Measurements from ENCODE around the gene COPE.
A peak's percentile ranks its signal among the peaks of the same experiment; 100 is the strongest.

Gene COPE

DNA sequence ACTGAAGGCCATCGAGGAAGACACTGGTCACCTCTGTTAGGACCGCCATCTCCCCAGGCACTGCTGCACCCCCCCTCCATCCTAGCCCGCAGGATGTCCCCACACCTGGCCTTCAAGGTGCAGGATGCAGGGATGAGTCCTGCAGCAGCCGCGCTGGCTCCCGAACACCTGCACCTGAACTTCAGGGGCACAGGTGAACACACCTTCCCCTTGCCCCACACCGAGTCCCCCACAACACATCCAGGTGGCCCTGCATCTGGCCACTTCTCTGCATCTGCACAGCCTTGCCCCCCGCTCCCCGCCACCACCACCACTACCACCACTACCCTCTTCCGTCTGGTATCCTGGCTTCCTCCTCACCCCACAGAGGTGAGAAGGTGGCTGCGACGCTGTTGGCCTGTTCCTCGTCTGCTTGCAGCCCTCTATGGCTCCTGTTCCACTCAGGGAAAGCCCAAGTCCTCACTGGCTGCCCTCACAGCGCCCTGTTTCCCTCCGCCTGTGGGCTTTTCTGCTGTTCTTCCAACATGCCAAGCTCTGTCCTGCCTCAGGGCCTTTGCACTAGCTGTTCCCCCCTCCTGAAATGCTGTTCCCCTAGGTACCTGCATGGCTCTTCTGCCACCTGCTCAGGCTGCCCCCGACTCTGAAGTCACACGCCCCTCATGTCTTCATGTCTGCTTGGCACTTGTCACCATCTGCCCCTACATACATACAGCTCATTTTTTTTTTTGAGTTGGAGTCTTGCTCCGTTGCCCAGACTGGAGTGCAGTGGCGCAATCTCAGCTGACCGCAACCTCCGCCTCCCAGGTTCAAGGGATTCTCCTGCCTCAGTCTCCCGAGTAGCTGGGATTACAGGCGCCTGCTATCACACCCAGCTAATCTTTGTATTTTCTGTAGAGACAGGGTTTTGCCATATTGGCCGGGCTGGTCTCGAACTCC, 21.8 kb downstream of the COPE start:
- Mint-ChIP-seq H3K36me3 (ENCODE audit: low read depth) (peaks cover 5% of the 10 kb centered on the region), H3K9me3 (no peaks in the 10 kb centered on the region), H3K27me3 (ENCODE audit: low read depth) (no peaks in the 10 kb centered on the region), H3K4me1 (no peaks in the 10 kb centered on the region), H3K4me3 (peak overlapping the region; percentile 85 to 90 (median 89)), H3K27ac (peak overlapping the region in 2 of 3 experiments; percentile 12 to 49)
- TF ChIP-seq, protein P1, sequence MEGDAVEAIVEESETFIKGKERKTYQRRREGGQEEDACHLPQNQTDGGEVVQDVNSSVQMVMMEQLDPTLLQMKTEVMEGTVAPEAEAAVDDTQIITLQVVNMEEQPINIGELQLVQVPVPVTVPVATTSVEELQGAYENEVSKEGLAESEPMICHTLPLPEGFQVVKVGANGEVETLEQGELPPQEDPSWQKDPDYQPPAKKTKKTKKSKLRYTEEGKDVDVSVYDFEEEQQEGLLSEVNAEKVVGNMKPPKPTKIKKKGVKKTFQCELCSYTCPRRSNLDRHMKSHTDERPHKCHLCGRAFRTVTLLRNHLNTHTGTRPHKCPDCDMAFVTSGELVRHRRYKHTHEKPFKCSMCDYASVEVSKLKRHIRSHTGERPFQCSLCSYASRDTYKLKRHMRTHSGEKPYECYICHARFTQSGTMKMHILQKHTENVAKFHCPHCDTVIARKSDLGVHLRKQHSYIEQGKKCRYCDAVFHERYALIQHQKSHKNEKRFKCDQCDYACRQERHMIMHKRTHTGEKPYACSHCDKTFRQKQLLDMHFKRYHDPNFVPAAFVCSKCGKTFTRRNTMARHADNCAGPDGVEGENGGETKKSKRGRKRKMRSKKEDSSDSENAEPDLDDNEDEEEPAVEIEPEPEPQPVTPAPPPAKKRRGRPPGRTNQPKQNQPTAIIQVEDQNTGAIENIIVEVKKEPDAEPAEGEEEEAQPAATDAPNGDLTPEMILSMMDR (IDR thresholded peaks at IDR 0.05; ENCODE audit: unreplicated experiment in 3 of 3) = no peak

DNA sequence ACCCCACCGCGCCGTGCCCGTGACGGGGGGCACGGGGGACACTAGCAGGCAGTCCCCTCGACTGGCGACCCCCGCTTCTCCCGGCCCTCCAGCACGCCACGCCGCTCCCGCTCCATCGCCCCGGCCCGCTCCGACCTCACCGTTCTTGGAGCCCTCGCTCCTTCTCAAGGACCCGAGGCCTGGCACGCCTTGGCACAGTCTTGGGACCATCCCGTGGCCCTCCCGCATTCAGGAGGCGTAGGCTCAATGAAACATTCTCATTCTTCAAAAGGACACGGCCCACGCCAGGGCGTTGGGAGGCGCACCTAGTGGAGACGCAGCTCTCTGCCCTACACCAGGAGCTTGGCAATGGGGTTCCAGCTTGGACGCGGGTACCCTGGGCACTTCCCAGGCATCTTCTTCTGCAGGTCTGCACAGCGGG, 22.8 kb downstream of the COPE start:
- no peaks in the 10 kb centered on the region for H3K27me3 Mint-ChIP-seq (ENCODE audit: low read depth)
- no peaks in the 10 kb centered on the region for H3K9me3 Mint-ChIP-seq
- H3K4me3 Mint-ChIP-seq = peak overlapping the region; percentile 85 to 90 (median 89)
- H3K36me3 Mint-ChIP-seq (ENCODE audit: low read depth) = peaks cover under 1% of the 10 kb centered on the region
- no peak overlapping the region for H3K27ac Mint-ChIP-seq
- H3K4me1 Mint-ChIP-seq = no peaks in the 10 kb centered on the region
- TF ChIP-seq, protein P1 (IDR thresholded peaks at IDR 0.05; ENCODE audit: unreplicated experiment in 3 of 3) = no peak

DNA sequence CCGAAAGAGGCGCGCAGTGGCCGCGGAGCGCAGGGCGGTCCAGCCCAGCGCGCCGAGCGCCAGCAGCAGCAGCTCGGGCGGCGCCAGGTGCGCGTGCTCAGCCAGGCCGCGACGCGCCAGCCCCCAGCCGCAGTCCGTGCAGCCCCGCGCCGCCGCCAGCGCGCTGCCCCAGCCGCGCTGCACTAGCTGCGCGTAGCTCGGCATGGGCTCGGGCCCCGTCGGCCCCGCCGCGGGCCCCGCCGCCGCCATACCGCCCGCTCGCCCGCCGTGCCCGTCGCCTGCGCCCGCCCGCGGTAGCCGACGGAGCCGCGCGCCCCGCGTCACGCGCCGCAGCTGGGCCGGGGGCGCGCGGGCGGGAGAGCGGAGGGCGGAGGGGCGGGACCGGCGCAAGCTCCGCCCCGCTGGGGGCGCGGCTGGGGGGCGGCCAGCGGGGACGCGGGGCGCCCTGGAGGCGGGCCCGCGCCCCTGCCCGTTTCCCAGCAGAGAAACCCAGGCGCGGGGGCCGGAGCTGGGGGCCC, 23.3 kb downstream of the COPE start, which contains the start of gene CERS1:
TSS of gene CERS1 (minus strand) at position 335 of the 518 bp plus-strand sequence. CDS start at position 249, 86 bp downstream.
- TF ChIP-seq, protein P1 (IDR thresholded peaks at IDR 0.05; ENCODE audit: unreplicated experiment in 3 of 3) = no peak
- Mint-ChIP-seq H3K36me3 (ENCODE audit: low read depth) (no peaks in the 10 kb centered on the region), H3K27me3 (ENCODE audit: low read depth) (no peaks in the 10 kb centered on the region)

DNA sequence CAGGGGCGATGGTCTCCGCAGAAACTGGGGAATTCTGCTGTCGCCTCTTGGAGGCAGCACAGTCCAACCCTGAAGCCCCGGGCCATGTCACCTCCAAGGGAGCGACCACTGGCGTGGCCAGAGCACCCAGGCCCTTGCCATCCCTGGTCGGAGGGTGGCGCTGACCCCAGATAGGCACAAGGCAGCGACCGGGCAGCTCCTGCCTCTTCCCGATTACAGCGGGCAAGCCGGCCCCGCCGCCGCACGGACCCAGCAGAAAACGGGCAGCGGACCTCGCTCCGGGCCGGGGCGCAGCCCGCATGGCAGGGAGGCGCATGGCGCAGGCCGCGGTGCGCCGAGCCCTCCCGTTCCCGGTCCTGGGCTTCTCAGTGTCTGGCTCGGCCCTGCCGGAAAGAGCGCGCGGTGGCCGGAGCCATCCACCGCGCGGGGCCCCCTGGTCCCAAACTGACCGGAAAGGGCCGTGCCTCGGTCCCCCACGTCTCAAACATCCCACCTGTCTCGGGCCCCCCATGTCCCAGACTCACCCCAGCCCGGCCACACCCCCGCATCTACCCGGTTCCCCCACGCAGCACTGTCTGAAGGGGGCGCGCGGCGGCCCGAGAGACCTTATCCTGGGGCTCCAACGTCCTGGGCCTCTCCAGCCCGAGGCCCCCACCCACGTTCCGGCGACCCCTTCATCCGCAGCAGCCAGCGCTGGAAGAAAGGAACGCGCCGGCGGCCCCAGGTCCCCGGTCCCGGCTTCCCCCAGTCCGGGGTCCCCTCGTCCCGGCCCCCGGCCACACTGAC, 24.0 kb downstream of the COPE start:
- no peaks in the 10 kb centered on the region for H3K4me1 Mint-ChIP-seq
- H3K27ac Mint-ChIP-seq = no peak overlapping the region
- H3K9me3 Mint-ChIP-seq = no peaks in the 10 kb centered on the region
- TF ChIP-seq, protein P1 (IDR thresholded peaks at IDR 0.05; ENCODE audit: unreplicated experiment in 3 of 3) = peak; percentile 12 to 52 (median 32)
- H3K4me3 Mint-ChIP-seq = peak overlapping the region; percentile 84 to 85 (median 85)
- no peaks in the 10 kb centered on the region for H3K36me3 Mint-ChIP-seq (ENCODE audit: low read depth)
- no peaks in the 10 kb centered on the region for H3K27me3 Mint-ChIP-seq (ENCODE audit: low read depth)

More for the DNA sequence above, 23.3 kb downstream of the COPE start, which contains the start of gene CERS1:
- peak within 1 kb of the TSS; percentile 85 to 90 (median 89) for H3K4me3 Mint-ChIP-seq
- H3K9me3 Mint-ChIP-seq = no peaks in the 10 kb centered on the region
- H3K27ac Mint-ChIP-seq = no peak within 1 kb of the TSS
- H3K4me1 Mint-ChIP-seq = no peaks in the 10 kb centered on the region

GRCh38 chr19:18894254-18895037, 24.7 kb downstream of the COPE start:
- no peak overlapping the region for H3K27ac Mint-ChIP-seq
- peak overlapping the region; percentile 79 to 85 (median 84) for H3K4me3 Mint-ChIP-seq
- no peaks in the 10 kb centered on the region for H3K27me3 Mint-ChIP-seq (ENCODE audit: low read depth)
- TF ChIP-seq, protein P1 (IDR thresholded peaks at IDR 0.05; ENCODE audit: unreplicated experiment in 3 of 3) = no peak
- no peaks in the 10 kb centered on the region for H3K4me1 Mint-ChIP-seq
- H3K9me3 Mint-ChIP-seq = no peaks in the 10 kb centered on the region
- peaks cover 5% of the 10 kb centered on the region for H3K36me3 Mint-ChIP-seq (ENCODE audit: low read depth)
